ENCODE measurements around the gene TCF12. TPM values are rescaled to one million over a fixed set of nuclear protein-coding genes. Genes with fewer than 3 reads are reported as not detected.

The TCF12 gene
- total RNA-seq, 1 experiment from 2014 or later = 102 TPM

GRCh38 chr15:57323806-57324589 lies 405.6 kb downstream of the TCF12 start:
- no peak overlapping the region for H3K27ac ChIP-seq (ENCODE audit: low read length)
- no peak for ATAC-seq

GRCh38 chr15:57324590-57324890 lies 406.1 kb downstream of the TCF12 start:
- intact Hi-C loops (cut with micrococcal nuclease; ENCODE audit: unreplicated experiment) (no loop called here), in situ Hi-C loops (cut with HindIII; ENCODE audit: low pct_unique_long_range_greater_than_20kb, low sequenced_read_pairs) (no loop called here)
- TF ChIP-seq POLR2AphosphoS5 (IDR thresholded peaks at IDR 0.05; ENCODE audit: low read depth, low read length) = no peak
- TF ChIP-seq TCF7L2 (IDR thresholded peaks at IDR 0.05; ENCODE audit: low read depth, low read length) = no peak
- TF ChIP-seq SIN3A (IDR thresholded peaks at IDR 0.05; ENCODE audit: borderline replicate concordance, insufficient read depth, low read depth, low read length) = no peak
- no peak for TF ChIP-seq CTCF (IDR thresholded peaks at IDR 0.05)
- no peak for TF ChIP-seq REST (IDR thresholded peaks at IDR 0.05; ENCODE audit: insufficient read depth in 1 of 2, low read depth in 2 of 2, low read length in 1 of 2)
- CTCF ChIA-PET = no interaction called here
- BruUV-seq (replicated peaks) = no TSS peak
- H3K4me3 ChIP-seq (ENCODE audit: low read depth in 2 of 2, low read length in 2 of 2) = no peak overlapping the region
- no peaks in the 10 kb centered on the region; the same call in 1 of the 2 replicates for H3K4me1 ChIP-seq (ENCODE audit: control insufficient read depth, insufficient read depth, low read length)
- ATAC-seq = no peak
- 0 out of 2 replicates have a peak, but pooled peaks cover 3% of the 10 kb centered on the region for H3K27me3 ChIP-seq (ENCODE audit: control insufficient read depth, insufficient read depth, low read length)
- no peaks in the 10 kb centered on the region for H3K9me3 ChIP-seq (ENCODE audit: control insufficient read depth, insufficient read depth, low read depth, low read length)
- POLR2A ChIA-PET = no interaction called here
- H3K27ac ChIP-seq (ENCODE audit: low read length) = no peak overlapping the region
- DNase-seq (ENCODE audit: low read depth, low spot score) = no peak
- H3K36me3 ChIP-seq (ENCODE audit: control insufficient read depth, insufficient read depth, low read length) = no peaks in the 10 kb centered on the region

More at GRCh38 chr15:57323806-57324589, 405.6 kb downstream of the TCF12 start:
- Histone ChIP-seq H3K4me3 (ENCODE audit: low read depth in 2 of 2, low read length in 2 of 2) (no peak overlapping the region), H3K36me3 (ENCODE audit: control insufficient read depth, insufficient read depth, low read length) (no peaks in the 10 kb centered on the region), H3K9me3 (ENCODE audit: control insufficient read depth, insufficient read depth, low read depth, low read length) (no peaks in the 10 kb centered on the region), H3K27me3 (ENCODE audit: control insufficient read depth, insufficient read depth, low read length) (0 out of 2 replicates have a peak, but pooled peaks cover 3% of the 10 kb centered on the region), H3K4me1 (ENCODE audit: control insufficient read depth, insufficient read depth, low read length) (no peaks in the 10 kb centered on the region; the same call in 1 of the 2 replicates)
- BruUV-seq (replicated peaks) = no TSS peak
- intact Hi-C loops (cut with micrococcal nuclease; ENCODE audit: unreplicated experiment) = no loop called here
- in situ Hi-C loops (cut with HindIII; ENCODE audit: low pct_unique_long_range_greater_than_20kb, low sequenced_read_pairs) = no loop called here
- ChIA-PET POLR2A (no interaction called here), CTCF (no interaction called here)
- no peak for DNase-seq (ENCODE audit: low read depth, low spot score)
- TF ChIP-seq REST (IDR thresholded peaks at IDR 0.05; ENCODE audit: insufficient read depth in 1 of 2, low read depth in 2 of 2, low read length in 1 of 2) = no peak
- no peak for TF ChIP-seq CTCF (IDR thresholded peaks at IDR 0.05)
- no peak for TF ChIP-seq TCF7L2 (IDR thresholded peaks at IDR 0.05; ENCODE audit: low read depth, low read length)
- TF ChIP-seq SIN3A (IDR thresholded peaks at IDR 0.05; ENCODE audit: borderline replicate concordance, insufficient read depth, low read depth, low read length) = no peak
- TF ChIP-seq POLR2AphosphoS5 (IDR thresholded peaks at IDR 0.05; ENCODE audit: low read depth, low read length) = no peak
